Eye (tissue), 1 donor: ENCODE results near the gene PISD.
"Not testable (repeated sequence)": the region's sequence is repeated elsewhere in the genome, so short reads cannot be mapped to it uniquely, and the experiment has no call there.

Experiments used
- DNase-seq: peaks from one replicate; pipeline ENCODE4 v3.0.0-alpha.2; 2015

PISD gene

DNA sequence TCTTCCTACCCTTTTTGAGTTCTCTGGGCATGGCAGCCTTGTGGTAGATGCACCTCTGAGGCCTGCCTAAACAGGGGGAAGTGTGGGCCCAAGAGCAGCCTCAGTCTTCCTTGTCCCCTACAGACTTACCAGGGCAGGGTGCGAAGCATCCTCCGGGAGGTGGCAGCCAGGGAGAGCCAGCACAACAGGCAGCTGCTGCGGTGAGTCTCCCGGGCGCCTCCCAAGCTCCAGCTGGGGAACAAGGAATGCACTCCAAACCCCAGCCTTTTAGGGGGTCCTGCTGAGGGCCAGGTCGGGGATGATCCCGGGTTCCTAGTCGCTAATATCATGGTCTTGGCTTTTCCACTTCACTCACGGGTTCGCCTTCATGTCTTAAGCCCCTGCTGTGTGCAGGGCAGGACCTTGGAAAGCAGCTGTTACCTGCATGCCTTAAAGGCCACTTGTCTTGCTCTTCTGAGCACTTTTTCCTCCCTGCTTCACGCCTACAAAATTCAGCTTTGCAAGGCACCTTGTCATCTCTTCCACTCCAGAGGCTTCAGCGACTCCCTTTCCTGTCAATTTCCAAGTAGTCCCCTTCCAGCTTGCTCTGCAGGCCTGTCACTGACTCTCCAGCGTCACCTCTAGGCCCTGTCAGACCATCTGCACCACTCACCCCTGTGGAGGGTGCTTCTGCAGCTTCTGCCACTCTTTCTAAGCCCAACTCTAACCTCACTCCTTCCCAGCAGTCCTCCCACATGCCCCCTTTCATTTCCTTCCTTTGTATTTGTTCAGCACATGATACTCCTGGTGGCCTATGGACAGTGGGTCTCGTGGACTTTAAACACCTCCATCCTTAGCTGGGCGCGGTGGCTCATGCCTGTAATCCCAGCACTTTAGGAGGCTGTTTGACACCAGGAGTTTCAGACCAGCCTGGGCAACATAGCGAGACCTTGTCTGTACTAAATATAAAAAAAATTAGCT lies 57.0 kb downstream of the PISD start:
- no peak for DNase-seq

DNA sequence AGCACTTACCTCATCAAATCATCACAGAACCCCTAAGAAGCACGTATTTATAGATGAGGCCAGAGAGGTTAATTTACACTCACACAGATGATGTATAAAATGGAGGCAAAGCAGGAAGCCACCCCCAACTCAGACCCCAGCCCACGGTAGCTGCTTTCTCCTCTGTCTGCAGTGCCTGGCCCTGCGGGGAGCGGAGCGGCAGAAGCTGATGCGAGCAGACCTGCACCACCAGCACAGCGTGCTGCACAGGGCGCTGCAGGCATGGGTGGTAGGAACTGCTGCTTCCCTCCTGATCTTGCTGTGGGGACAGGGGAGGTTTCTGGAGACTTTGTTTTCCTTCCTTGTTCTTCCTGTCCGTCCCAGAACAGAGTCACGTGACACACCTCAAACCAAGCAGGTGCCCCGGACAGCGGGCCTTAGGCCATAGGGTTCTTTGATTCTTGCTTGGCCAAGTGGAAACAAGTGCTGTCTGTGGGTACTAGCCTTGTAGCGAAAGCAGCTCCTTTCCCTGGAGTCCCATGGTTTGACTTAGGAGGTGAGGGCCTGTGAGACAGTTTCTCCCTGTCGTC lies 57.8 kb downstream of the PISD start:
- DNase-seq: no peak

DNA sequence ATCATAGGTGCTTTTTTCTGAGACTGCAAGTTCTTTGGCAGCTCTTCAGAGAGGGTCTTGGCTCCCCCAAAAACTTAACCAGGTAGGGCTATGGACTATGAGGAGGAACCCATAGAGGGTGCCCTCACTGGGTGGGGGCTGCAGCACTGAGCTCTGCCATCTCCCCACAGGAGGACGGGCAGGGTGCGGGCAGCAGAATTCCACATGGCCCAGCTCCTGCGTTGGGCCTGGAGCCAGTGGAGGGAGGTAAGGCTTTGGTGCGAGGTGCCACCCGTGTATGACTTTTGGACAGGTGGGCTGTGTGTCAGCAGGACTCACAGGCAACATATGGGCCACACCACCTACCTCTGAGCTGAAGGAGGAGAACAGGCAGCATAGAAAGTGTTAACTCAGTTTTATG lies 58.4 kb downstream of the PISD start:
- no peak for DNase-seq

DNA sequence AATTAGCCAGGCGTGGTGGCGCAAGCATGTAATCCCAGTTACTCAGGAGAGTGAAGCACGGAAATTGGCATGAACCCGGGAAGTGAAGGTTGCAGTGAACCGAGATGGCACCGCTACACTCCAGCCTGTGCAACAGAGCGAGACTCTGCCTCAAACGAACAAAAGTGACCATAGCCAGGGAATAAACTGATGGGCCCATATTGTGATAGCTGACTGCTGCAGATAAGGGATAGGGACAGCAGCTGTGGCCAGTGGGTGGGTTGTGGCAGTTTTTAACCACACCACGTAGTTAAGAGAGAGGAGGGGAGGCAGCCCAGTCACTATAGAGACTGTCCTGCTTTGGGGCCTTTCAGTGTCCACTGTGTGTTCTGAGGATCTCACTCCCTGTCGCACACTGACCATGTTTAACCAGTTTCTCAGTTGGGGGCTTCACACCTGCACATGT lies 58.9 kb downstream of the PISD start:
- no peak for DNase-seq

DNA sequence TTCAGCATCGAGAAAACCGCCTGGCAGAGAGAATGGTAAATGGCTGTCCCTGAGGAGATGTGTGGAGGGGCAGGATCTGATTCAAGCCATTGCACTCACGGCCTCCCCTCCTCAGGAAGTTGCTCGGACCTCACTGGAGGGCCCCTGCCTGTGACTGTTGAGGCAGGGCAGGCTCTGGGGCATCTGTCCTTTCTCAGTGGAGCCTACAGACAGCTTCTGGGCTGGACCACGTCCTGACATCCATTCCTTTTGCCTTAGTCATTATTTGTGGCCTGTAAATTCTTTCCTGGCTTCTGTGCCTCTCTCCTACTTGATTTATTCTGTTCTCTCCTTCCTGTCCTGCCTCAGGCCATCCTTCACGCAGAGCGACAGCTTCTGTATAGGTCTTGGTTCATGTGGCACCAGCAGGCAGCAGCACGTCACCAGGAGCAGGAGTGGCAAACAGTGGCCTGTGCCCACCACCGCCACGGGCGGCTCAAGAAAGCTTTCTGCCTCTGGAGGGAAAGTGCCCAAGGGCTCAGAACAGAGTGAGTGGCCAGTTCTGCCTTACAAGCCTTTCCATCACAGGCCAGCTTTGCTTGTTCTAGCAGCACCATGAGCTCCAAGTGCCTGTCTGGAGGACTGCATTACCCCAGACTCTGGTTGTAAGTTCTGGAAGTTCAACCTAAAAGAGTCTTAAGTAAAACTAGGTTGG lies 59.6 kb downstream of the PISD start:
- DNase-seq: no peak

DNA sequence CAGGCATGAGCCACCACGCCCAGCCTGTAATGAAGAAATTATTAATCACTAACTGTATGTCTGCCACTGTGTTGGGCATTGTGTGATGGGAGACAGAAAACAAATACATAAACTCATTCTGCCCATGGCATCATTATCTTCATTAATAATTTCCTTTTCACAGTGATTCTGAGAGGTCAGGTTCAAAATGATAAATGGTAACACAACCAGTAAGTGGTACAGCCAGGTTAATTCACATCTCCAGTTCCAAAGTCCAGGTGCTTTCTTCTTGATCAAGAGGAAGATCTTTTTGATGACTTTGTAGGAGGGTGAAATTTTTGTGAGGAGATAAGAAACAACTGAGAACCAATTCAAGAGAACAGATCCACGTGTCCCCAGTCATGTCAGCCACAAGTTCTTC lies 66.7 kb downstream of the PISD start:
- DNase-seq: no peak

DNA sequence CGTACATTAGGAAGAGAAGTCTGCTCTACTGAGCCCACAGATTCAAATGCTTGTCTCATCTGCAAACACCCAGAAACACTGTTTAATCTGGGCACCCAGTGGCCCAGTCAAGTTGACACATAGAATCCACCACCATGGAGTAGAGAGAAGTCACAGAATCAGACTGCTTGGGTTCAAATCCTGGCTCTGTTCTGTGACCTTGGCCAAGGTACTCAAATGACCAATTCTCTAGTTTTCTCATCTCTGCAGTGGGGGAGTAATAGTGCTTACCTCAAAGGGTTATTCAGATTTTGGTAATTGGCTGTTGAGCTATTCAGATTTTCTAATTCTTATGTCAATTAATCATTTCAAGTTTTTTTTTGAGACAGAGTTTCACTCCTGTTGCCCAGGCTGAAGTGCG lies 71.9 kb downstream of the PISD start:
- not testable (repeated sequence) for DNase-seq

DNA sequence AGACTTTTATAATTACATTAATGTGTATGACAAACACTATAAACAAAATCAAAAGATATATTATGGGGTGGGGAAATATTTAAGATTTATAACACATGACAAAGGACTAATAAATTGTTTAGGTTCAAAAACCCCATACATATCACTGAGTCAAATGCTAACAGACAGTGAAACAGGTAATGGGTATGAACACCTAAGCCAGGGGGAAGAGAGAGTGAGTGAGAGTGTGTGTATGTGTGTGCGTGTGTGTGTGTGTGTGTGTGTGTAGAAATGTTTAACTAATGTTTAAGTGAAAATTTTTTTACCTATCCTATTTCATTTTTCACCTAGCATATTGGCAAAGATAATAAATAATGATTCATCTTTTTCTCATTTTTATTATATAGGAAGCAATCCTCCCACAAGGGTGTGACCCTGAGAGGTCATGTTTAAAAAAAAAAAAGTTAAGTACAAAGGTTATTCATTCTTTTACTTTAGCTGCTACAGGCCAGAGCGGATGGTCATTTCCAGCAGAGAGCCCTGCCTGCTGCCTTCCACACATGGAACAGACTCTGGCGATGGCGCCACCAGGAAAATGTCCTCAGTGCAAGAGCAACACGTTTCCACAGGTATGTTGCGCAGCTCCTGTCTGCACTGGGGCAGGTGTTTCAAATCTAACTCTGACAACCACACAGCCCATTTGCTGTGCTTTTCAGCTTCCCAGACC lies 72.9 kb downstream of the PISD start:
- no peak for DNase-seq

DNA sequence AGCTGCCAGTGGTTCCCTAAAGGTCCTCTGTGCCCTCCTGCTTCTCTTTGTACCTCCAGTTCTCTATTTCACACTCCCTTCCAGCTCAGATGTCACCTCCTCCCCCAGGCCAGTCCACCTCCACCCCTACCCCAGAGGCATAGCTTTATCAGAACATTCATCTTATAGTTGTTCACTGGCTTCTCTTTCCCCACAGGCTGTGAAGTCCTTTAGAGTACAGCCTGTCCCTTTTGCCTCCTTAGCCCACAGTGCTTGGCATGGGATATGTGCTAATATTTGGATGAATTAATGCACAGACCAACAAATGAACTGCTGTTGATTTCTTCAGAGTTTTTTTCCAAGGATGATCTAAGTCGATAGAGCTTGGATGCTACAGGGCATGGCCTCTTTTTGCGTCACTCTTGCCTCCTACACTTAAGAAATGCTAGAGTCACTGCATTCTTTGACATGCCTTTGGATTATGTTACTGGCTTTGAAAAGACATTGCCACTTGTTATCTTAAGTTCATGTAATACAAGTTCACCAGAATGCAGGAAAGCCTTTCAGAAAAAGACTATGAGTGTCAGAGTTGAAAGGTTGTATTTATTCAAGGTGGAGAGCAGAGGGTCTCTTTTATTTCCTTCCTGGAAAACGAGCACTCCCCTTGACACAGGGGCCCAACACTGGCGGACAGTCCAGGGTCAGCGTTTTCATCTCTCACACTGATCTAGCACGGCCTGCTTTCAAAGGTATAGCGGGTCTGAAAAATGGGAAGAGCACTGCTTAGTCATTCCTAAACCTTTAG lies 75.7 kb downstream of the PISD start:
- DNase-seq: no peak

DNA sequence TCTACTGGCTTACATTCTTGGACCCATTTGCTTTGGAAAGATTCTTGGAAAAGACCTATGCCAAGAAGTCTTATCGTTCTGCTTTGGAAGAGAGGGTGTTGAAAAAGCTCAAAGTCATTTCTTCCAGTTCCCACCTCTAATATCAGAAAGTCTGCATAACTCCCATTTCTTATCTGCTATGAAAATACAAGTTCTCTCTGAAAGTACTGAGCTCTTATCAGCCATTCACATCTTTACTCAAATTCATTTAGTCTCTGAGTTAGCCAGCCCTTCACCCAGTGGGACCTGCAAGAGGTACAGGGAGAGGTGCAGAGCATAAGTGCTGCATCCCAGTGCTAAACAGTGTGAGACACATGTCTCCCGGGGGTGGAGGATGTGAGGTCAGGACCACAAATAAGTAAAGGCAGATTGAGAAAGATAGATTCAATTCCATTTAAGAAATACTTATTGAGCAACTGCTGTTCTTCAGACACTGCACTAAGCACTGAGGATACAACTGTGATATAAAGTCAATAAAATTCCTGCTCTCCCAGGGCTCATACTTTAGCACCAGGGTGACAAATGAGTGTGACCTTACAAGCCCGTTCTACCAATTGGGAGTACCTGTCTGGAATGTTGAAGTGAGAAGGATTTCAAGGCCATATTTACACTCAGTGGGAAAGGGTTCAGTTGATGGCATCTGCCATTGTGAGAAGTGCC lies 76.7 kb downstream of the PISD start:
- DNase-seq: no peak

DNA sequence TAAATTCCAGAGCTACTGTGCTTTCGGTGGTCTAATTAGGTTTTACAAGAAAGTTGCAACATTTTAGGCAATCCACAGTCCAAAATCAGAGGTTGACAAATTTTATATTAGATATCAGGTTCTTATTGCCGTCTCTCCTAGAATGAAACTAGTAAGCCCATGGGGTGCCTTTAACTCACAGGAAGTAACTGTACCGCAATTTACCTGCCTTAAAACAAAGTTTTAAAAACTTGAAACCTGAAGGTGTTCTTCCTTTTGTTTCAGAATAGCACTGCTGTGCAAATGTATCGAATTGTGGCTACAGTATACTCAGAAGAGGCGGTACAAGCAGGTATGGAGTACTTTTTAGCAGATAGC lies 77.2 kb downstream of the PISD start:
- no peak for DNase-seq

DNA sequence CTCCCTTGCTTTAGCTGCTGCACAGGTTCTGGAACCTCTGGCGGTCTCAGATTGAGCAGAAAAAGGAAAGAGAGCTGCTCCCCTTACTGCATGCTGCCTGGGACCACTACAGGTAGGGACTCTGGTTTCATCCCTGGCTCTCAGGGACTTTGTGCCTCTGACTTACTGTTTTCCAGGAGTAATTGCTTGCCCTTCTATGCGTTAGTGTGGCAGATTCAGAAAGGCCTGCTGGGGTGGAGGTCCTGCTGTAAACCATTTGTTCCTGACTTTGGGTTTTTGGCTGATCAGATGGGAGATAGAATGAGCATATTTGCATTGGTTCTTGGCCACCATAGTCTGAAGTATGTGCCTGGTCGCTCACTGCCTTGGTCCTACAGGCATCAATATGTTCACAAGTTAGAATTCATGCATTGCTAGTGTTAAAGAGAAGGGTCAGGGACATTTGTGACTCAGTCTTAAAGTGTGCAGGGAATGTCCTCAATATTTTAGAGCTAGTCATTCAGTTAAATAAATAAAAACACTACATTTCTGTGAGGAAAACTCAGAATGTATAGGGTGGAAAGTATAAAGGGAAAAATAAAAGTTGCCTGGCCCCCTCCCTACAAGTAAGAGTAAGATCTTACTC lies 78.0 kb downstream of the PISD start:
- DNase-seq: no peak

DNA sequence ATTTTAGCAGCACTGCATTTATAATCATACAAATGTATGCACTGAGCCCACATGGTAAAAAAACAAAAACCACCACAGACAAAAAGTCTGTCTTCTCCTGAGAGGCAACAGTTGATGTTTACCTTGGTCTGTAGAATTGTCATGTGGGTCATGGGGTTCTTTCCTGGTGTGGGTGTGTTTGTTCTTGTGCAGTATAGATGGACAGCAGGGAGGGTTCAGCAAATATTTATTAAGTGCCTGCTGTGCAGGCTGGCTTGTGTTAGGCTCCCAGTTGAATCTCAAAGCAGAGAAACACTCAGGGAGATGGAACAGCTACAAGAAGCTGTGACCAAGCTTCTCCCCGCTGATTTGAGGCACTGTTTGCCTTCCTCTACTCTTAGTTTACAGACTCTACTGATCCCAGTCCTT lies 82.2 kb downstream of the PISD start:
- DNase-seq: no peak

DNA sequence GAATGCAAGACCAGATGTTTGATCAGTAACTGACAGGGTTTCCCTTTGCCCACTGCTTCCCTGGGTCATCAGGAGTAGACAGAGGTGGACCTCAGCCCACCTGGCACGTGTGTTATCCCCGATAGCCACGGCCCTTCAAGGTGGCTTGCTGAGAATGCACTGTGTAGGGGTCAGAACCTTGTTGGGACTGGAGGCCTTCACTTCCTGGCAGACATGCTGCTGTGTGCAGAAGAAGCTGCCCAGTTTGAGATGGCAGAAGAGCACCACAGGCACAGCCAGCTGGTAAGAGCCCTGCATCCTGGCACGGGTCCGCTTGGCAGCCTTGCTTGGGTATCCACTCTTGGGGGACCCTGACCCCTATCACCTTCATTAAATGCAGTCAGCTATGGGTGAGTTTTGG lies 83.8 kb downstream of the PISD start:
- DNase-seq: no peak

DNA sequence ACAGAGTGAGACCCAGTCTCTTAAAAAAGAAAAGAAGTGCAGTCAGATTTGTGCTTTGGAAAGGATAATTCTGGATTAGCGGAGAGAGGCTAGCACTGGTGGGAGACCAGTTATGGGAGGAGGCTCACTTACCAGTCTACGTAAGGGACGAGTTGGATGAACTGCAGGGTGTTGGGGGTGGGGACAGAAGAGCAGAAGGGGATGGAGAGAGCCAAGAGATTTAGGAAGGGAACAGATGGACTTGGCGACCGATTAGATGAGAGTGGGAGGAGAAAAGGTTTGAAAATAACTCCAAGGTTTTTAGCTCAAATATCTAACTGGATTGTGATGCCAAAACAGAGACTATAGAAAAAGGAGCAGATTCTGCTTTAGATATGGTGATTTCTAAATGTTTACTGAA lies 84.3 kb downstream of the PISD start:
- DNase-seq: no peak

DNA sequence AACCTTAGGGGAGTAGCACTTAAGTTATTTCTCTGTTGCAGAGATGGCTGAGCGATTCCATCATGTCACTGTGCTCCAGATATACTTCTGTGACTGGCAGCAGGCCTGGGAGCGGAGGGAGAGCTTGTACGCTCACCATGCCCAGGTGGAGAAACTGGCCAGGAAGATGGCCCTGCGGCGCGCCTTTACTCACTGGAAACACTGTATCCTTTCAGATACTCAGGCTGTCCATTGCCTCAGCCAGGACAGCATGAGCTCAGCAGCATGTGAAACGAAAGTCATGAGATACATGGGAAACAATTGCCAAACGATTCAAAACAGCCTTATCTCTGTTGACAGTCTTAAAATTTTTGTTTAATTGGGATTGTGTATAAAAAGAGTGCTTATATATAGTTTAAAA lies 86.8 kb downstream of the PISD start:
- no peak for DNase-seq

DNA sequence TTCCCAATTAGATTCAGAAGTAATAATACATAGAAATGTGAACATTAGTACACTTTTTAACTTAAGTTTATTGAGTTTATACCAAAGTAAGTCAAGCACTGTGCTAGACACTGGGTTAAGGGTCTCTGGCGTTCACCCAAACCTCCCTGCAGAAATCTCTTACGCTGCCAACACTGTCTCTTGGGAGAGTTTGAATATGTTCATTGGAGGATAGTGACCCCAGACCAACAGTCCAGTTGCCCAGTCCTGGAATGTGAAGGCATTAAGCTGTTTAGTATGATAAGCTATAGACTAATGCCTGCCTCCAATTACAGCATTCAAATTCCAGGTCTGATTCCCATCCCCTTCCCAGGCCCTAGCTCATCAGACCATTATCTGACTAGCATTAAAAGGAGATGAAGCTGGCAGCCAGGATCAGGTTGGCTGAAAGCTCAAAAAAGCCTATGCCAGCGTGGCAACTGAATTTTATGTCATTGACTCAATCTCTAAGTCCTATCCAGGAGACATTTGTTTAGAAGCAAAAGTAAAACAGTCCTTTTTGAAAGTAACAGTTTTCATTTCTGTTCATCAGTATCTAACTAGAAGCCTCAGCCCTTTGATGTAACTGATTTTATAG lies 87.9 kb downstream of the PISD start:
- no peak for DNase-seq

DNA sequence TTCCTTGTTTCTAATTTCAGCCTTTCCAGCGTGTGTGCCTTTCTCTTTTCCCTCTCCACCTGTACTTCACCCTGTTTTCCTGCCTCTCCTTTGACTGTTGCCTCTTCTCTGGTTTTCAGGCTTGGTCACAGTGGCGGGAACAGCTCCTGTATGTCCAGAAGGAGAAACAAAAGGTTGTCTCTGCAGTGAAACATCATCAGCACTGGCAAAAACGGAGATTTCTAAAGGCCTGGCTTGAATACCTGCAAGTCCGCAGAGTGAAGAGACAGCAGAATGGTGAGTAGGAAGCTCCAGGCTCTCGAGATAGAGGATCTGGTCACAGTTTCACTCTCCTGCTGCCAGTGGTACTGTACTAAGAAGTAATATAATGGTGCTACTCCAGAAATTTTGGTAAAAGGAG lies 89.1 kb downstream of the PISD start:
- no peak for DNase-seq

DNA sequence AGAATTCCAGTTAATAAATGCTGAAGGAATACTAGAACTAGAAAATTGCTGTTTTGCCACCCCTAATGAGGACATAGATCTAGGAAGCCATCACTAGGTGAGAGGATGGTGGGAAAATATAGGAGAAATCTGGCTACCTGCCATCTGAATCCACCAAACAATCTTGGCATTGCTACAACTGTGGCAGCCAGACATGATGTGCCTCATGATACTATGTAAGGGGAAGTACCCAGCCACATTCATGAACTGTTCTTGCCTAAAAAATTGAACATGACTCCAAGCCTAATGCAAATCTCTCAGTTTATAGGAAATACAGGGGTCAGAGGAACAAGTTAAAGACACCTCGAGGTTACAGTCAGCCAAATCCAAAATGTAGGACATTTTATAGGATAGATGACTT lies 92.9 kb downstream of the PISD start:
- no peak for DNase-seq
